Upper lobe of left lung (tissue), 4 donors: ENCODE measurements around the gene KLHL29.

Experiments used
- CTCF ChIP-seq, 6 experiments: fragments of 450-650 bp in 4 of 6; fragments of 200-600 bp in 2 of 6; sonication (generic) in 2 of 6; IDR thresholded peaks; one replicate each; pipeline ENCODE4 v1.5.1; 2016 to 2019; ENCODE audit warnings: antibody characterized with exemption in 6 of 6
- POLR2A ChIP-seq, 4 donors: fragments of 450-650 bp; IDR thresholded peaks; one replicate each; pipeline ENCODE4 v1.5.1; 2016 to 2017; ENCODE audit warnings: antibody characterized with exemption in 4 of 4, mild to moderate bottlenecking in 2 of 4
- POLR2AphosphoS5 ChIP-seq, 2 donors: sonication (generic); formaldehyde crosslinking; IDR thresholded peaks; one replicate each; pipeline ENCODE4 v1.5.1; 2017; ENCODE audit warnings: antibody characterized with exemption in 2 of 2

- TF ChIP-seq POLR2A (IDR thresholded peaks at IDR 0.05) (no peak), POLR2AphosphoS5 (IDR thresholded peaks at IDR 0.05) (no peak), CTCF (IDR thresholded peaks at IDR 0.05) (no peak)
Measured at GRCh38 chr2:23453432-23453831, 68.5 kb downstream of the KLHL29 start.
